ENCODE results near the gene FXYD3.
"Not testable (repeated sequence)": the region's sequence is repeated elsewhere in the genome, so short reads cannot be mapped to it uniquely, and the experiment has no call there.

FXYD3 gene

GRCh38 chr19:35125749-35126623 is 10.4 kb downstream of the FXYD3 start:
- no peak for DNase-seq

- DNase-seq: no peak
Measured at GRCh38 chr19:35126624-35126959, 11.0 kb downstream of the FXYD3 start.

- DNase-seq: no peak
Measured at GRCh38 chr19:35127871-35128270, 12.2 kb downstream of the FXYD3 start.

GRCh38 chr19:35128398-35129057 is 12.9 kb downstream of the FXYD3 start:
- no peak for DNase-seq

GRCh38 chr19:35129724-35130274 is 14.2 kb downstream of the FXYD3 start:
- DNase-seq: not testable (repeated sequence)

- DNase-seq: no peak
Measured at GRCh38 chr19:35130761-35131720, 15.4 kb downstream of the FXYD3 start.

- no peak for DNase-seq
Measured at GRCh38 chr19:35132254-35132653, 16.6 kb downstream of the FXYD3 start.

- DNase-seq: no peak
Measured at GRCh38 chr19:35133826-35134225, 18.2 kb downstream of the FXYD3 start.

- DNase-seq: no peak
Measured at GRCh38 chr19:35134601-35135242, 19.1 kb downstream of the FXYD3 start, which contains the start of gene LGI4. LGI4 (minus strand) TSS chr19:35135059; CDS start chr19:35134680, 379 bp downstream.

- DNase-seq: peak in 4 of 5 donors; percentile 34 to 65 (median 50)
Measured at GRCh38 chr19:35135389-35135909, 19.8 kb downstream of the FXYD3 start.

GRCh38 chr19:35136231-35136630 is 20.6 kb downstream of the FXYD3 start:
- DNase-seq: no peak

GRCh38 chr19:35136977-35137702 is 21.5 kb downstream of the FXYD3 start:
- DNase-seq: no peak

- DNase-seq: no peak
Measured at GRCh38 chr19:35138305-35138892, 22.8 kb downstream of the FXYD3 start, which contains the start of gene FXYD1. FXYD1 (plus strand) TSS chr19:35138824; CDS start chr19:35140080, 1,256 bp downstream.

GRCh38 chr19:35140207-35140961 is 24.8 kb downstream of the FXYD3 start:
- DNase-seq: no peak

GRCh38 chr19:35140962-35141836 is 25.6 kb downstream of the FXYD3 start:
- DNase-seq: peak; percentile 92 to 95 (median 93)

GRCh38 chr19:35141837-35142605 is 26.4 kb downstream of the FXYD3 start:
- no peak for DNase-seq

- peak; percentile 50 to 71 (median 62) for DNase-seq
Measured at GRCh38 chr19:35142606-35143230, 27.1 kb downstream of the FXYD3 start.

All from T-helper 1 cell (primary cell).